ENCODE results near the gene ZNF469.

DNA sequence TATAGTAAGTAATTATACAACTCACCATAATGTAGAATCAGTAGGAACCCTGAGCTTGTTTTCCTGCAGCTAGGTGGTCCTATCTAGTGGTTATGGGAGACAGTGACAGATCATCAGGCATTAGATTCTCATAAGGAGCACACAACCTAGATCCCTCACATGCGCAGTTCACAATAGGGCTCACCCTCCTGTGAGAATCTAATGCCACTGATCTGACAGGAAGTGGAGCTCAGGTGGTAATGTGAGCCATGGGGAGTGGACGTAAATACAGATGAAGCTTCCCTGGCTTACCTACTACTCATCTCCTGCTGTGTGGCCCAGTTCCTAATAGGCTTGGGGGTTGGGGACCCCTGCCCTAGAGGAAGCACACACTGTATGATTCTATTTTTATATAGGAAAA, 21.8 kb upstream of the ZNF469 start:
- TF ChIP-seq, protein P1, sequence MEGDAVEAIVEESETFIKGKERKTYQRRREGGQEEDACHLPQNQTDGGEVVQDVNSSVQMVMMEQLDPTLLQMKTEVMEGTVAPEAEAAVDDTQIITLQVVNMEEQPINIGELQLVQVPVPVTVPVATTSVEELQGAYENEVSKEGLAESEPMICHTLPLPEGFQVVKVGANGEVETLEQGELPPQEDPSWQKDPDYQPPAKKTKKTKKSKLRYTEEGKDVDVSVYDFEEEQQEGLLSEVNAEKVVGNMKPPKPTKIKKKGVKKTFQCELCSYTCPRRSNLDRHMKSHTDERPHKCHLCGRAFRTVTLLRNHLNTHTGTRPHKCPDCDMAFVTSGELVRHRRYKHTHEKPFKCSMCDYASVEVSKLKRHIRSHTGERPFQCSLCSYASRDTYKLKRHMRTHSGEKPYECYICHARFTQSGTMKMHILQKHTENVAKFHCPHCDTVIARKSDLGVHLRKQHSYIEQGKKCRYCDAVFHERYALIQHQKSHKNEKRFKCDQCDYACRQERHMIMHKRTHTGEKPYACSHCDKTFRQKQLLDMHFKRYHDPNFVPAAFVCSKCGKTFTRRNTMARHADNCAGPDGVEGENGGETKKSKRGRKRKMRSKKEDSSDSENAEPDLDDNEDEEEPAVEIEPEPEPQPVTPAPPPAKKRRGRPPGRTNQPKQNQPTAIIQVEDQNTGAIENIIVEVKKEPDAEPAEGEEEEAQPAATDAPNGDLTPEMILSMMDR (IDR thresholded peaks at IDR 0.05) = no peak
- TF ChIP-seq POLR2AphosphoS5 (IDR thresholded peaks at IDR 0.05) = no peak
- TF ChIP-seq EP300 (IDR thresholded peaks at IDR 0.05) = no peak

Data from gastroesophageal sphincter (tissue), 3 donors.